GM18505 (cell line): ENCODE data around the gene PNPLA3.

ENCODE experiments used
- ATAC-seq: cut with Tn5 transposase; IDR thresholded peaks from one replicate; pipeline ENCODE4 v1.9.1; 2021; ENCODE audit not compliant: unreplicated experiment
- POLR2A ChIP-seq: IDR thresholded peaks from 4 replicates; pipeline ENCODE4 v1.6.1; 2011; ENCODE audit warnings: borderline replicate concordance; ENCODE audit not compliant: insufficient read depth, insufficient read length; ENCODE audit errors: extremely low read depth

PNPLA3 gene

DNA sequence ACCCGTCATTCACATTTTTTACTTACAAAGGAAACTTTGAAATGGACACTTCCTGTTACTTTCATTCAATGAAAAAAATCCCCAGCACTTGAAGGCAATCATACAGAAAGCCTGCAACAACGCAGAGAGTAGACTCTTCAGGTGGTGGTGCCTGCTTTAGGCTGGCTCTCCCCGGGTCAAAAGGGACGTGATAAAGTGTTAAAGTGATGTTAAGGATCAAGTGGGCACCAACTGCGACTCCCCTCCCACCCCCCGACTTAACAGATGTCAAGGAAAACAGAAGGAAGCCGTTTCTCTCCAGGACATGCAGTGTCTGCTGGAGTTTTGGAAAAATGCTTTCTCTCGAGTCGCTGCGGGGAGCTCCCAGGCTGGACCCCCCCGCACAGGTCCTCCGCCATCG is 414 bp upstream of the PNPLA3 start:
- TF ChIP-seq POLR2A = no peak
- no peak for ATAC-seq

DNA sequence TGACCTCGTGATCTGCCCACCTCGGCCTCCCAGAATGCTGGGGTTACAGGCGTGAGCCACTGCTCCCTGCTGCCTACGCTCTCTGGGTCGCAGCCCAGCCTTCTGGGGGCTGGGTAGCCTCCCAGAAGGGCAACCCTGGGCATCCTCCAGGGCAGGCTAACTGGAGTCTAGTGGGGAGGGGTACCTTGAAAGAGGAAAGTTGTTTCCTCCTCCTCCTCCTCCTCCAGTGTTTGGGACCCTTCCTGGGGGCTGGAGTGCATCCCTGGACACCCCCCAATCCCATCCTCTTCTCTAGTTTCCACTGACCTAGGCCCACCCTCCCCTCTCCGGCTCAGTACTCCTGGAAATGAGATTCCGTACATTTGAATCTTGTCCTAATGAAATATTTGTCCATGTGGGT is 1.3 kb downstream of the PNPLA3 start:
- ATAC-seq = no peak
- TF ChIP-seq POLR2A = no peak

DNA sequence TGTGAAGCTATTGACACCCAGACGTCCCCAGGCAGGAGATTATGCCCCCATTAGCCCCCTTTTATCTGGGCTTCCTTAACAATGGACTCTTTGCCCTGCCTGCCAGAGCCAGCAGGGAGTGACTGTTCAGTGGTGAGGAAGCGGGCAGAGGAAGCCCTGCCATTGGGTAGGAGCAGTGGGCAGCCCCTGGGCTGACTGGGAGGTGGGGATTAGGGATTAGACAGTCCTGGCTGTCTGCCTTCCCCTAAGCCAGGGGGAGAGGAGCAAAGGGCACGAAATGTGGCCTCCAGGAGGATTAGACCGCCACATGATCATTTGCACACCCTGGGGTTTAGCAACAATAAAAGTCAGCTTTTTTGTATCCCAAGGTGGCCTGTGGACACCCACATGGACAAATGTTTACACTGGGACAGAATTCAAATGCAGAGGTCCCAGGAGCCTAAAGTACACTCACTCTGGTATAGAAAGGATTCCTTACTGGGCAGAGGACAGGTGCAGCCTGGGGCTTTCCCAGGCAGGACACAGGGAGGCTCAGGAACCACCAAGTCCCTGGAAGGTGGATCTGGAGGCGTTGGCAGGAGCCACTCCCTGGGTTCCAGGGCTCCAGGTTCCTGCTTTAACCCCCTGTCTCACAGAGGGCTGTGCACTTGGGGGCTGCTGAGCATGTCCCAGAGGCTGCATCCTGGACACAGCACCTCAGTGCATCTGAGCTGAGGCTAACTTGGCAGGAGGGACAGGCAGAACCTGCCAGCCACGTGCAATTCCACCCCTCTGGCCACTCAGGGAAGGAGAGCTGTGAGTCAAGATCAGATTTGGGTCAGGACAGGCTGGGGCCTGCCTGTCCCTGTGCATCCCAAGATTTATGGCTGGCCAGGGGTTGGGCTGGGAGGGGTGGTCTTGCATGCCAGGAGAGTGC is 2.1 kb downstream of the PNPLA3 start:
- TF ChIP-seq POLR2A = no peak
- no peak for ATAC-seq

DNA sequence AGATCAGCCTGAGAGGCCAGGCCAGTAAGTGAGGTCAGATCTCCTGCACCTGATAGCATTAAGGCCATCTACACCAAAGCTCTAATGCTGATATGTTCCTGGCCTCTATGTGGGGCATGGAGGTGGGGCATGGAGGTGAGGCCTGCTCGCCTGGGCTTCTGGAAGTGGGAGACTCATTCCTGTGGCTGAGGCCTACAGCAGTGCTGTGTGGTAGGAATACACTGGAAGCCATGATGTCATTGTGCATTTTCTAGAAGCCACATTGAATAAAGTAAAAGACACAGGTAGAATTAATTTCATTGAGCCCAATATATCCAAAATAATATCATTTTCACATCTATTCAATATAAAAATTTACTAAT is 2.7 kb downstream of the PNPLA3 start:
- TF ChIP-seq POLR2A = no peak

DNA sequence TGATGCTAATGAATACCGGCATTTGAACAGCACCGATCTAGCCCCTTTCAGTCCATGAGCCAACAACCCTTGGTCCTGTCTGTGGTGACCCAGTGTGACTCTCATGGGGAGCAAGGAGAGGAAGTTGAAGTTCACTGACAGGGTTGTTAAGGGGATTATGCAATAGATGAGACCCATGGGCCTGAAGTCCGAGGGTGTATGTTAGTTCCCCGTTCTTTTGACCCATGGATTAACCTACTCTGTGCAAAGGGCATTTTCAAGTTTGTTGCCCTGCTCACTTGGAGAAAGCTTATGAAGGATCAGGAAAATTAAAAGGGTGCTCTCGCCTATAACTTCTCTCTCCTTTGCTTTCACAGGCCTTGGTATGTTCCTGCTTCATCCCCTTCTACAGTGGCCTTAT is 4.9 kb downstream of the PNPLA3 start:
- ATAC-seq = no peak
- TF ChIP-seq POLR2A = no peak

More for the DNA sequence above, 2.7 kb downstream of the PNPLA3 start:
- no peak for ATAC-seq

DNA sequence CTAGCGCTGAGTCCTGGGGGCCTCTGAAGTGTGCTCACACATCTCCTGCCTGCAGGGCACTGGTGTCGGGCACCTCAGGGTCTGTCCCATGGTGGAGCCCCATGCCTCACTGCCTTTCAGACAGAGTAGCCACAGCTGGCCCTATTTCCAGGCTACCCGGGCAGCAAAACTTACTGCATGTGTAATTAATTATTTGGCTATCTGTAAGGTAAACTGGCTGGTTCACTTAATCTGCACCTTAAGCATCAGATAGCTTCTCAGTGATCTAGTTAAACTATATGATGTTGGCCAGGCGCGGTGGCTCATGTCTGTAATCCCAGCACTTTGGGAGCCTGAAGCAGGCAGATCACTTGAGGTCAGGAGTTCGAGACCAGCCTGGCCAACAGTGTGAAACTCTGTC is 5.3 kb downstream of the PNPLA3 start:
- no peak for ATAC-seq
- no peak for TF ChIP-seq POLR2A

DNA sequence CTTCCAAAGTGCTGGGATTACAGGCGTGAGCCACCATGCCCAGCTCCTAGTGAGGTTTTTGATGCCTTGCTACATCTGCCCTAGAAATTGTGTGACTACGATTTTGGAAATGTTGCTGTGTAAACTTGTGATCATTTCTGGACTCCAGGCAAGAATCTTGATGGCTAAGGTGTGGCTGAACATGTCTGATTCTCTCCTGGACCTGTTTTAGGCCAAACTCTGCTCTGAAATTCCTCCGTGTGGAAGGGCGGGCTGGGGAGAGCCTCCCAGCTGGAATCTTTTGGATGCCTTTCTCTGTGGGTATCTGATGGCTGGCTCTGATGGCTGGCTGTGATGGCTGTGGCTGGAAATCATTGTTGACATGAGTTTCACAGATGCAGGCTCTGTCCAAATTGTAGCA is 8.2 kb downstream of the PNPLA3 start:
- ATAC-seq = no peak
- no peak for TF ChIP-seq POLR2A

DNA sequence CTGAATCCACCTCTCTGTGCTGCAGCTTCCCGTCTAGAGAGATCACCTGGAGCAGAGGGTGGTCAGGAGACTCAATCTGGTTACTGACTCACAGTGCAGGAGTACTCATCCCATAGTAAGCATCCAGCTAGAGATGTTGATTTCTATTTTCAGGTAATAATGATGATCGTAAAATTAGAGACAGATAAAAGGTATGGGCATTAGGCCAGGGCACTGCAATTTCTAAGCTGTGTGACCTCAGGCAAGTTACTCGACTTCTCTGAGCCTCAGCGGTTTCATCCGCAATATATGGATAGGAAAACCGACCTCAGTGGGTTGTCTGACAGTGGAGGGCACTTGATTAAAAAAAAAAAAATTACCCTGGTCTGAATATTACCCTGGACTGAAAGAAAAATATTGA is 17.8 kb downstream of the PNPLA3 start:
- no peak for ATAC-seq

DNA sequence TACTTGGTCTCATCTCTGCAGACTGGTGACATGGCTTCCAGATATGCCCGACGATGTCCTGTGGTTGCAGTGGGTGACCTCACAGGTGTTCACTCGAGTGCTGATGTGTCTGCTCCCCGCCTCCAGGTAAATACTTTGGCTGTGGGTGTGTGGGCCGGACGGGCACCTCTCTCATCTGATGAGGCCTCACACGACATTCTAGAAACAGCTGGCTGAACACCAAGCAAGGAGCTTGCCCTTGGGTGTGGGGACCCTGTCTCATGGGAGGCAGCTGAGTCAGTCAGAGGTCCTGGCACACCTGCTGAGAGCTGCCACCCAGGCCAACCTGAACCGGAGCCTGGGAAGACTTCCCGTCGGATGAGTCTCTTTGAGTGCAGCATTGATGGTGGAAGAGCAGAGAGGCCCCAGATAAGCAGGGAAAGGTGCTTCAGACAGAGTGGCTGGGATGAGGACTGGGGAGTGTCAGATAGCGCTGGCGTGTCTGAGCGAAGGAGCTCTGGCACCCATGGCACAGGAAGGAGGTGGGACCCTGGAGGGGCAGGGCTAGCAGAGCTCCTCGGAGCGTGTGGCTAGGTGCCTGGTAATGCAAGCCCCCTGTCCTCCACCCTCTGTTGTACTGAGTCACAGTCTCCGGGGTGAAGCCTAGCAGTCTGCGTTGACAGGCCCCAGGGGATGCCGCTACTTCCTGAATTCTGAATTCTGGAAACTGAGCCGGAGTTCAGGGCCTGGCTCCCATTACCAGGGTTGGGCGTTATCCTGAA is 21.2 kb downstream of the PNPLA3 start:
- no peak for TF ChIP-seq POLR2A
- ATAC-seq = no peak

More for the DNA sequence above, 17.8 kb downstream of the PNPLA3 start:
- TF ChIP-seq POLR2A = no peak

DNA sequence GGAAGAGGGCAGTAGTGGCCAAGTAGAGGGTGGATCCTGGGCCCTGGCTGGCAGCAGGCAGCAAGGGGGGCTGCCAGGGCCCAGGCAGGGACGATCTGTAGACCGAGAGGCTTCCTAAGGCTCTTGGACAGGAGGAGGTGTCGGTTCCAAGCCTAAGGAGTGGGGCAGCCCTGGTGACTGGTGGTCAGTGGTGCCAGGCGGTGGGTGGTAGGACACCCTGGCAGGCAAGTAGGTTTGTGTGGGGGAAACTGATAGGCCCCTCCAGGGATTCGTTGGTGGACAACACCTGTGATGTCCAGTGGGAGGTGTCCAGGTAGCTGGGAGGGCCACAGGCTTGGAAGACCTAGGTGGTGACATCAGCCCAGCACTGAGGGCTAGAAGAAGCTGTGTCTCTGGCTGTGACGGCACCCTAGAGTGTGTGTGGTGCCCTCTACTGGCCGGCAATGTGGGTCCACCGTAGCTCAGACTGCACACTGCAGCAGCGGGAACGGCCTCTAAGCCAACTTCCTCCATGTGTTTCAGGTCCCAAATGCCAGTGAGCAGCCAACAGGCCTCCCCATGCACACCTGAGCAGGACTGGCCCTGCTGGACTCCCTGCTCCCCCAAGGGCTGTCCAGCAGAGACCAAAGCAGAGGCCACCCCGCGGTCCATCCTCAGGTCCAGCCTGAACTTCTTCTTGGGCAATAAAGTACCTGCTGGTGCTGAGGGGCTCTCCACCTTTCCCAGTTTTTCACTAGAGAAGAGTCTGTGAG is 22.2 kb downstream of the PNPLA3 start:
- no peak for TF ChIP-seq POLR2A
- ATAC-seq = no peak

DNA sequence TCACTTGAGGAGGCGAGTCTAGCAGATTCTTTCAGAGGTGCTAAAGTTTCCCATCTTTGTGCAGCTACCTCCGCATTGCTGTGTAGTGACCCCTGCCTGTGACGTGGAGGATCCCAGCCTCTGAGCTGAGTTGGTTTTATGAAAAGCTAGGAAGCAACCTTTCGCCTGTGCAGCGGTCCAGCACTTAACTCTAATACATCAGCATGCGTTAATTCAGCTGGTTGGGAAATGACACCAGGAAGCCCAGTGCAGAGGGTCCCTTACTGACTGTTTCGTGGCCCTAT is 22.7 kb downstream of the PNPLA3 start:
- TF ChIP-seq POLR2A = no peak
- ATAC-seq = no peak

DNA sequence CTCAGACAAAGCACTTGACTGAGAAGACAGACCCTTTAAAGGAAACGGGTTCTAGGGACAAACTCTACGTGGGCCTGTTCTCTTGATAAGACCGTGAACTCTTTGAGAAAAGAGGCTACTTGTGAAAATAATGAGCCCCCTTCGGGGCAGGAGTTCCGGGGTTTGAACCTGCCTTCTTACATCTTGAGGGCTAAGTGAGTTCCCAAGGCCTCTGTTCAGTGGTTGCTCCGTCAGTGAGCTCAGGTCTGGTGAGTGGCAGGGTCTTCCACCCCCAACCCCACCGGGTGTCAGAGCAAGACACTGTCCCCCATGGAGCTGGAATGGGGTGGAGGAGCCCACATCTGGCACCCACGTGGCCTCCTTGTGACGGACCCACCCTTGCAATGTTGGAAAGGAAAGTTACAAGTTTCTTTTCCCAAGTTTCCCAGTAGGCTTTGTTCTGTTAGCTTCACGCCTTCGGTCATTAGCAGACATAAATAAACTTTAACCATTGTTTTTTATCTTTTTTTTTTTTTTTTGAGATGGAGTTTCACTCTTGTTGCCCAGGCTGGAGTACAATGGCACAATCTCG is 25.3 kb downstream of the PNPLA3 start:
- ATAC-seq = no peak
- no peak for TF ChIP-seq POLR2A

DNA sequence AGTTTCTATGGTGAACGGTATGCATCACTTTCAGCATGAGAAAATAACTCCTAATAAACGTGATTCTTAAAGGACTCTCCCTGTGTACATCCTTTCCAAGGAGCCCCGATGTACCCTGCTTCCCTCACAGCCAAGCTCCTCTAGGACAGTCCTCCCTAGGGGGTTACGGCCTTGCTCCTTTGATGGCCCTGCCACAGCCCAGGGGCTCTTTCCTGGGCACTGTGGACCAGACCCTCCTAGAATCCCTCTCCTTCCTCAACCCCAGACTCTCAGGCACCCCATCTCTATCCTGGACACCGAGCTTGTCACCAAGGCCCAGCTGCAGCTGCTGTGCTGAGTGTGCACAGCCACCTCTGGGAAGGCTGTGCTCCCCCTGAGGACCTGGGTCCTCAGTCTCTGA is 27.8 kb downstream of the PNPLA3 start:
- no peak for ATAC-seq
- no peak for TF ChIP-seq POLR2A

DNA sequence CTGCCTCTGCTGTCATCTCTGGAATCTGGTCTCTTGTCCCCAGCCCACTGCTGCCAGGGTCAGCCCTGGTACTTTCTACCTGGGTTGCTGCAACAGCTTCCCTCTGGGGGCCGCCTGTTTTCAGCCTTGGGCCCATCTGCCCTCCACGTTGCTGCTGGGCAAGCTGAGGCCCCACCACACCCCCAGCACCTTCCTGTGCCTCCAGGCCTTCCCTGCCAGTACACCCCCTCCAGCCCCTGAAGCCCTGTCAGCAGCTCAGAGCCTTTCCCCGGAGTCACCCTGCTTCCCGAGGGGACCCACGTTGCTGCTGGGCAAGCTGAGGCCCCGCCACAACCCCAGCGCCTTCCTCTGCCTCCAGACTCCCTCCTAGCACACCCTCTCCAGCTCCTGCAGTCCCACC is 28.4 kb downstream of the PNPLA3 start:
- ATAC-seq = no peak
- TF ChIP-seq POLR2A = no peak
